Stimulated activated CD8-positive, alpha-beta memory T cell treated with anti-CD3 and anti-CD28 coated beads, Interleukin-7, amount 100 ng/mL, for 4 hours (primary cell): ENCODE data around the gene OR5H2.

Experiments used
- DNase-seq, 2 donors: peaks; one replicate each; pipeline ENCODE4 v3.0.0-alpha.2; 2020; ENCODE audit warnings: low read depth in 2 of 2

Gene OR5H2

DNA sequence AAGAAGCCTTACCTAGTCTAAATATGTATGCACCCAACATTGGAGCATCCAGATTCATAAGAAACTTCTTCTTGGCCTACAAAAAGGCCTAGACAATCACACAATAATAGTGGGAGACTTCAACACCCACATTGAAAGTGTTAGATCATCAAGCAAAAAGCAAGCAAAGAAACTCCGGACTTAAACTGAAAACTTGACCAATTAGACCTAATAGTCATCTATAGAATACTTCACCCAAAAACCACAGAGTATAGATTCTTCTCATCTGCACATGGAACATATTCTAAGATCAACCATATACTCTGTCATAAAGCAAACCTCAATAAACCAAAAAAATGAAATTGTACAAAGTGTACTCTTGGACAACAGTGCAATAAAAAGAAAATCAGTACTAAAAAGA lies 49.0 kb downstream of the OR5H2 start:
- no peak for DNase-seq
